ENCODE measurements around the gene BUD31. TPM values are rescaled to one million over a fixed set of nuclear protein-coding genes. Genes with fewer than 3 reads are reported as not detected.
A peak's percentile ranks its signal among the peaks of the same experiment; 100 is the strongest.

BUD31 gene
- total RNA-seq, 1 donor from 2014 or later = 121 TPM

- TF ChIP-seq, protein P1, sequence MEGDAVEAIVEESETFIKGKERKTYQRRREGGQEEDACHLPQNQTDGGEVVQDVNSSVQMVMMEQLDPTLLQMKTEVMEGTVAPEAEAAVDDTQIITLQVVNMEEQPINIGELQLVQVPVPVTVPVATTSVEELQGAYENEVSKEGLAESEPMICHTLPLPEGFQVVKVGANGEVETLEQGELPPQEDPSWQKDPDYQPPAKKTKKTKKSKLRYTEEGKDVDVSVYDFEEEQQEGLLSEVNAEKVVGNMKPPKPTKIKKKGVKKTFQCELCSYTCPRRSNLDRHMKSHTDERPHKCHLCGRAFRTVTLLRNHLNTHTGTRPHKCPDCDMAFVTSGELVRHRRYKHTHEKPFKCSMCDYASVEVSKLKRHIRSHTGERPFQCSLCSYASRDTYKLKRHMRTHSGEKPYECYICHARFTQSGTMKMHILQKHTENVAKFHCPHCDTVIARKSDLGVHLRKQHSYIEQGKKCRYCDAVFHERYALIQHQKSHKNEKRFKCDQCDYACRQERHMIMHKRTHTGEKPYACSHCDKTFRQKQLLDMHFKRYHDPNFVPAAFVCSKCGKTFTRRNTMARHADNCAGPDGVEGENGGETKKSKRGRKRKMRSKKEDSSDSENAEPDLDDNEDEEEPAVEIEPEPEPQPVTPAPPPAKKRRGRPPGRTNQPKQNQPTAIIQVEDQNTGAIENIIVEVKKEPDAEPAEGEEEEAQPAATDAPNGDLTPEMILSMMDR (IDR thresholded peaks at IDR 0.05; ENCODE audit: insufficient read depth, low read length, severe bottlenecking) = no peak
- Histone ChIP-seq H3K27me3 (ENCODE audit: control insufficient read depth, insufficient read depth, low read length) (no peaks in the 10 kb centered on the region), H3K36me3 (ENCODE audit: control insufficient read depth, insufficient read depth, low read length) (peaks cover 38% of the 10 kb centered on the region), H3K4me3 (ENCODE audit: low read depth, low read length) (no peak overlapping the region)
- no peak for FAIRE-seq
- no peak for DNase-seq (ENCODE audit: low read depth)
Measured at GRCh38 chr7:99456288-99456687, 47.5 kb downstream of the BUD31 start.

- TF ChIP-seq, protein P1 (IDR thresholded peaks at IDR 0.05; ENCODE audit: insufficient read depth, low read length, severe bottlenecking) = no peak
- Histone ChIP-seq H3K4me3 (ENCODE audit: low read depth, low read length) (no peak overlapping the region), H3K36me3 (ENCODE audit: control insufficient read depth, insufficient read depth, low read length) (peaks cover 35% of the 10 kb centered on the region), H3K27me3 (ENCODE audit: control insufficient read depth, insufficient read depth, low read length) (no peaks in the 10 kb centered on the region)
- DNase-seq (ENCODE audit: low read depth) = no peak
- no peak for FAIRE-seq
Measured at GRCh38 chr7:99457050-99457649, 48.4 kb downstream of the BUD31 start.

DNA sequence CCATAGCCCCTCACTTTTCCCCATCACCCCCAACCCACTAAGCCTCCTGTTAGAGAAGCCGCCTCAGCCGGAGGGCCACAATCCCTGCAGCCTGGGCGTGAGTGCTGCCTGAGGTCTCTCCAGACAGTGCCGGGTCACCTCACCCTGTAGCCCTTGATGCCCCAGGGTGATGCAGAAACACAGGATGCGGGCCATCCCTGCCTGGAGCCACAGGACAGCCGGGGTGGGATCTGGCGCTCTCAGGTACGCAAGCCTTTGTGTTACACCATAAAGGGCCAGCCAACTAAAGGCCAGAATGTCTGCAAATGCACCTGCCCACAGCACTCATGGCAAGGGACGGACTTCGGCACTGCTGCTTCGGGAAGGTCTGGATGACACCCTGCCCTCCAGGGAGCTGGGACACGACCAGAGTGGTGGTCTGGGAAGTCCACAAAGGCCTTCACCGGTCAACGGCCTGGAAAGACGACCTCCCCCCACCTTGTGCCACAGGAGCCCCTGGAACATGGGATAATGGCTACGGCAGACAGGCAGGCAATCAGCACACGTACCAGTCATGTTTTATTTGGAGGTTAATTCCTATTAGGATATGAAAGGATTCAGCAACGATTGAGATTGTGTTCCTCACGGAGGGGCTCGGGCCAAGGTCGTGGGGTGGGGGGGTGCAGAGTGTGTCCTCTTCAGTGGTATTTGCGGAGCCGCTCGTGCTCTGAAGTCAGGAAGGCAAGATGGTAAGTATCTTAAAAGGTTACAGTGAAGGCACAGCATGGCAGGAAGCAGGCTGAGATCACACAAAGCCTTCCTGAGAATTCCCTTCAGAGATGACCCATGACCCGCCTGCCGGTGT is 49.1 kb downstream of the BUD31 start:
- H3K36me3 ChIP-seq (ENCODE audit: control insufficient read depth, insufficient read depth, low read length) = peaks cover 33% of the 10 kb centered on the region
- DNase-seq (ENCODE audit: low read depth) (no peak), FAIRE-seq (no peak)
- H3K27me3 ChIP-seq (ENCODE audit: control insufficient read depth, insufficient read depth, low read length) = no peaks in the 10 kb centered on the region
- TF ChIP-seq, protein P1 (IDR thresholded peaks at IDR 0.05; ENCODE audit: insufficient read depth, low read length, severe bottlenecking) = no peak
- H3K4me3 ChIP-seq (ENCODE audit: low read depth, low read length) = no peak overlapping the region

GRCh38 chr7:99459087-99459486 is 50.3 kb downstream of the BUD31 start:
- no peak for FAIRE-seq
- H3K27me3 ChIP-seq (ENCODE audit: control insufficient read depth, insufficient read depth, low read length) = no peaks in the 10 kb centered on the region
- DNase-seq (ENCODE audit: low read depth) = peak; percentile 20
- H3K36me3 ChIP-seq (ENCODE audit: control insufficient read depth, insufficient read depth, low read length) = peaks cover 29% of the 10 kb centered on the region
- TF ChIP-seq, protein P1 (IDR thresholded peaks at IDR 0.05; ENCODE audit: insufficient read depth, low read length, severe bottlenecking) = peak; percentile 46
- no peak overlapping the region for H3K4me3 ChIP-seq (ENCODE audit: low read depth, low read length)

- FAIRE-seq (no peak), DNase-seq (ENCODE audit: low read depth) (peak; percentile 73)
- TF ChIP-seq, protein P1 (IDR thresholded peaks at IDR 0.05; ENCODE audit: insufficient read depth, low read length, severe bottlenecking) = no peak
- Histone ChIP-seq H3K4me3 (ENCODE audit: low read depth, low read length) (no peak overlapping the region), H3K27me3 (ENCODE audit: control insufficient read depth, insufficient read depth, low read length) (no peaks in the 10 kb centered on the region), H3K36me3 (ENCODE audit: control insufficient read depth, insufficient read depth, low read length) (peaks cover 24% of the 10 kb centered on the region)
Measured at GRCh38 chr7:99460651-99461050, 51.9 kb downstream of the BUD31 start.
